RCC 7860 (cell line): ENCODE data around the gene PALMD.

Source experiments
- DNase-seq: peaks from one replicate; pipeline ENCODE4 v3.0.0-alpha.2; 2015; ENCODE audit warnings: low spot score
- FAIRE-seq: peaks from 2 replicates; lab custom pipeline; 2012; peaks lifted over from hg19 to GRCh38; lab: Jason Lieb, UNC

The PALMD gene, protein sequence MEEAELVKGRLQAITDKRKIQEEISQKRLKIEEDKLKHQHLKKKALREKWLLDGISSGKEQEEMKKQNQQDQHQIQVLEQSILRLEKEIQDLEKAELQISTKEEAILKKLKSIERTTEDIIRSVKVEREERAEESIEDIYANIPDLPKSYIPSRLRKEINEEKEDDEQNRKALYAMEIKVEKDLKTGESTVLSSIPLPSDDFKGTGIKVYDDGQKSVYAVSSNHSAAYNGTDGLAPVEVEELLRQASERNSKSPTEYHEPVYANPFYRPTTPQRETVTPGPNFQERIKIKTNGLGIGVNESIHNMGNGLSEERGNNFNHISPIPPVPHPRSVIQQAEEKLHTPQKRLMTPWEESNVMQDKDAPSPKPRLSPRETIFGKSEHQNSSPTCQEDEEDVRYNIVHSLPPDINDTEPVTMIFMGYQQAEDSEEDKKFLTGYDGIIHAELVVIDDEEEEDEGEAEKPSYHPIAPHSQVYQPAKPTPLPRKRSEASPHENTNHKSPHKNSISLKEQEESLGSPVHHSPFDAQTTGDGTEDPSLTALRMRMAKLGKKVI

DNA sequence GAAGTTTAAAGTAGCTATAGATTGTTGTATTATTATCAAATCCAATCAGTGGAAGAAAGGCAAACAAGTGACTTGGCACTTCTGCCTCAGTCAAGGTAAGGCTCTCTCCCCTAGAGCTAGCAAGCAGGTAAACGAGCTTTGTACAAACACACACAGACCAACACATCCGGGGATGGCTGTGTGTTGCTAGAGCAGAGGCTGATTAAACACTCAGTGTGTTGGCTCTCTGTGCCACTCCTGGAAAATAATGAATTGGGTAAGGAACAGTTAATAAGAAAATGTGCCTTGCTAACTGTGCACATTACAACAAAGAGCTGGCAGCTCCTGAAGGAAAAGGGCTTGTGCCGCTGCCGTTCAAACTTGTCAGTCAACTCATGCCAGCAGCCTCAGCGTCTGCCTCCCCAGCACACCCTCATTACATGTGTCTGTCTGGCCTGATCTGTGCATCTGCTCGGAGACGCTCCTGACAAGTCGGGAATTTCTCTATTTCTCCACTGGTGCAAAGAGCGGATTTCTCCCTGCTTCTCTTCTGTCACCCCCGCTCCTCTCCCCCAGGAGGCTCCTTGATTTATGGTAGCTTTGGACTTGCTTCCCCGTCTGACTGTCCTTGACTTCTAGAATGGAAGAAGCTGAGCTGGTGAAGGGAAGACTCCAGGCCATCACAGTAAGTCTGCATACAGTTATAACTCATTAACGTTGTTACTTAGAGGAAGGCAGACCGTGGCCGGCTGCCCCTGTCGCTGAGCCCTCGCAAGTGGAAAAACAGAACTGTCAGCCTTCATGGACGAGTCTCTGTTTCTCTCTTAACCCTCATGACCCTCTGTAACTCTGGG, at the start of gene PALMD:
PALMD (plus strand) TSS at position 415 of the 833 bp plus-strand sequence; CDS start at position 620, 205 bp downstream.
- FAIRE-seq (no peak), DNase-seq (no peak)

DNA sequence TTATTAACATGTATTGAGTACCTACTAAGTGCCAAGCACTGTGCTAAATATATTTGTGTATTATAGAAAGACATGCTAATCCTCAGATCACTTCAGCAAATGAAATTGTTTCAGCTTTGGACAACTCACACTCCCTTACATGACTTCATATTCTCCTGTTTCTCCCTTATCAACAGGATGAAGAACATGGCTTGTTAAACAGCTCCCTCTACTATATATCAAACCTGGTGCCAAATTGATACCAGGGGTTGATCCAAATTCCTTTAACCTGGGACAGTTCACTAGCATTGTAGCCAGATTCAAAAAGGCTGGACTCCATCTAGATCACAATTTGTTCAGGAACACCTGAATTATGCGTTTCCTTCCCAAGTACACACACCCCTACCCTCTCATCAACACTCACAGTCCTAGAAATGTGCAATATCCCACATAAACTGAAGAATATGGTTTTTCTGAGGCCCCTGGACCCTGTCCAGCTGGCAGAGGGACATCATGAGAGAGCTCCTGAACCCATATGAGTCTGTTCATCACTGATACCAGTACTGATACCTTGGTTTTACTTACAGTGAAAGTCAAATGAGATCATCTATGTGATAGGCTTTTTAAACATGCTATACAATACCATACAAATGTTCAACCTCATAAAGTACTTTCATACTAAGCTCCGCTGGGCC, 47.0 kb upstream of the PALMD start:
- DNase-seq (no peak), FAIRE-seq (no peak)

DNA sequence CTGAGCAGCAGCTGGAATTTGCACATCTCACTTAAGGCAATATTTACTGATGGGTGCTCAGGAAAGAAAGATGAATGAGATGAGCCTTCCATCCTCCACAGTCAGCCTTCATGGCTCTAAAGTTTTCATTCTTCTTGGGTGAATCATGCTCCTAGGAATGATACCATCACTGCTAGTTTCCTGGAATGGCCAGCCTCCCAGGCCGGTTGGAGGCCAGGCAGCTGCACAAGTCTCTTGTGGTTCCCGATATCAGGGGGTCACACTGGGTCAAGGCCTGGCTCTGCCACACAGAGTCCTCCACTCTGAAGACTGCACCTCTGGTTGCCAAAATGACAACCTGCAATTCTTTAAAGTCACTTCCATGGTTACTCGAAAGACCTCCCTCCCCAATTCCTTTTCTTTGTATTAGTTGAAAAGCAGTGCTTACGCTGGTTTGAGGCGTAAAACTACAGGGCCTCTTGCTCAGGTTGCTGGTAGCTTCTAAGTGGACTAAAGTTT, 46.2 kb upstream of the PALMD start:
- peak; percentile 92 for DNase-seq
- FAIRE-seq: peak; percentile 98

DNA sequence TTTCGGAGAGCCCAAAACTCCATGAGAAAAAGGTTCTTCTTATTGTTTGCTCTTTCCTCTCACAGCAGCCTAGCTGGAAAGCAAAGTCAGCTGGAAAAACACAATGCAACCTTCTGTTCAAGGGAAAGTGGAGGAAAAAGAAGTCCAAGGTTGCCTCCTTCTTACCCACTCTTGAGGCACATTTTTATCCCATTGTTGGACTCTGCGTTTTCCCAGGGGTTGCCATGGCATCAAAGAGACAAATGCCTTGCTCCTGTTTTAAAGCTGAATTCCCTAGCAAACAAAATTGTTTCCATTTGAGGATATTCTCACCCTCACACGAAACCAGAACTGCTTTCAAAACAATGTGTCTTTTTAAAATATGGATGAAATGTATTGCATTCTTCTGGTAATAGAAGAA, 45.1 kb upstream of the PALMD start:
- DNase-seq: no peak

DNA sequence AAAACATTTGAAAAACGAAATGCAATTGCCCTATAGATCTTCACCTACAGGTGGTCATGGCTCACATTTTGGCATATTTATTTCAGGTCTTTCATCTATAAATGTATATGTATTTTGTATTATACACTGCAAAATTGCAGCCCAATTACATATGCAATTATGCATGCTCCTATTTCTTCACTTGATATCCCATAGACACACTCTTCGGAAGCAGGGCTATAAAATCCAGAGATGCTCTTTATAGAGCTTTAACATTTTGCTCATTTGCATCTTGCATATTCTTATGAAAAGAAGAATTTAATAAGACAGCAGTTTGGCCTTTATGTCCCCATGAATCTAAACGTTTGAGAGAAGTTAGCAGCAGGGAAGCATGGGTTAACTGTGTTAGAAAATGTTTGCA, 44.7 kb upstream of the PALMD start:
- FAIRE-seq (no peak), DNase-seq (no peak)

More for the DNA sequence above, 45.1 kb upstream of the PALMD start:
- FAIRE-seq: no peak

DNA sequence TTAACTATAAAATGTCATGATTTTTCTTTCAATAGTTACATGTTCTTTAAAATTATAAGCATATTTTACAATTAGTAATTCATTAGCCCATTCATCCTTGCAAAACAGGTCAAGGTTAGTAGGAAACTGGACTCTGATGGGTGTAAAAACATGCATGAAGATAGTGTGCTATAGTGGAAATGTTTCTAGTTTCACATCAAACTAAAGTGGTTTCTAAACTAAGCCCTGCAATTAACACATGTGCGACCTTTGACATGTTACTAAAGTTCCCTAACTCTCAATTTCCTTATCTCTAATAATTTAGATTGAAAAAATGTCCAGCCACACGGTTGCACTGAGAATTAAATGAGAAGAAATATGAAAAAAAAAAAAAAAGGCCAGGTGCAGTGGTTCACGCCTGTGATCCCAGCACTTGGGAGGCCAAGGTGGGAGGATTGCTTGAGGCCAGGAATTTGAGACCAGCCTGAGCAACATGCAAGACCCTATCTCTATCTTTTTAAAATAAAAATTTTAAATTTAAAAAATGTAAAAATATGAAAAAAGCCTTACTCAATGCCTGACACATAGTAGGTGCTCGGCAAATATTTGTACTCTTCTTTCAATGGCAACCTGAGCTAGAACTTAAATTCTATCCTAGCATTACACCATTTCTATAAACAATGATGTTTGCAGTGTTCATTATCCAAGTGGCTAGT, 44.1 kb upstream of the PALMD start:
- FAIRE-seq (no peak), DNase-seq (no peak)

DNA sequence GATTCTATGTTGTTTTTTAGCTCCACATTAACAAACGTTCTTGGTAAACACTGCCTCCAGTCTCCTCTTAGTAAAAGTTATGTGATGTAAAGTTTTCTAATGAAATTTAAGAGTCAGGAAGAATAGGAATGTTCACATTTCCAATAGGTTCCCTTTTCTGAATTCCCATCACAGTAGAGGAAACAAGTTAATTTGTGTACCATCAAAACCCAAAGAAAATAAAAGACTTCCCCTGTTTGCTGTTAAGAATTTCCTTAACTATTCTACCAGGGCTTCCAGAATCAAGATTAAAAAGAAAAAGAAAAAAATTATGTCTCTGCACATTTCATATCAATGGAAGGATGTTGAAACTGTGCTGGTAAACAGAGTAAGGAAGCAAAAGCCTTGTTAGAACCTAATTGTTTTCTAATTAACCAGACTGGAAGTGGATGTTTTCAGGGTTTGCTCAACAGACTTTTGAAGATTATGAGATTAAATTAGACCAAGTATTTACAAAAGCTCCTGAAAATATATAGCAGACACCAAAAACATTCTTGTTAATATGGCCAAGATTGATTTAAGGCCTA, 43.4 kb upstream of the PALMD start:
- FAIRE-seq (no peak), DNase-seq (no peak)

DNA sequence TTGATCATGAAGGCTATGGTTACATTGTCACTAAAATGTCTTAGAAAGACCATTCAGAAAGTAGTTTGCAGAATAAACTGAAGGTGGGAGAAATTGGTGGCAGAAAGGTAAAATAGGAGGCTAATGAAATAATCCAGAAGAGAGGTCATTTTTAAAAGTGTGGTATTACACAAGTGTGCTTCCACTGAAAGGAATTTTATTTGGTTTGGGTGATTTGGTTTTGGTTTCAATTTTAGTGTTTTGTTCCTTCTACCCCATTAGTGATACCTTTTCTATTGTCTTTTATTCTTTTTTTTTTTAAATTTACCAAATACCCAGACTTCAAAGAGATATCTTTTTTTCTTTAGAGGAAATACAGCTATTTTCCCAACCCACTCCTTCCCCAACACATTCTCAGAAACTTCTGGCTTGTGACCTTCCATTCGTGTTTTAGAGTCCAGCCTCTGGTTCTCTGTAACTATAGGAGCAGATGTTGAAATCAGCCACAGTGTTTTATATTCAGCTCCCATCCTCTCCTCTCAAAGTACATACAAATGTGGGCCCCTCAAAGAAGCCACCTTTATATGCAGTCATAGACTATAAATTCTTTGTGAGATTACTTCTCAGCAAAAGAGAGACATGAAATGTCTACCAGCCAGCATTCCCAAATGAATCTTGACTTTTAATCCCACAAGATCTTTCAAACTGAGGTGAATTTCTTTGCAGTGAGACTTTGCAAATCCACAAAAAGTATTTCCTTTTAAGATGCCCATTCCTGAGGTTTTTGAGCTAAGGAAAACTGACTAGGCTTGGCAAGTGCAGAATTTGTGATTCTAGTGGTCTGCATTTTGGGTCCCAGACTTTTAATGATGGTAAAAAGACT, 42.0 kb upstream of the PALMD start:
- DNase-seq: no peak
- no peak for FAIRE-seq

DNA sequence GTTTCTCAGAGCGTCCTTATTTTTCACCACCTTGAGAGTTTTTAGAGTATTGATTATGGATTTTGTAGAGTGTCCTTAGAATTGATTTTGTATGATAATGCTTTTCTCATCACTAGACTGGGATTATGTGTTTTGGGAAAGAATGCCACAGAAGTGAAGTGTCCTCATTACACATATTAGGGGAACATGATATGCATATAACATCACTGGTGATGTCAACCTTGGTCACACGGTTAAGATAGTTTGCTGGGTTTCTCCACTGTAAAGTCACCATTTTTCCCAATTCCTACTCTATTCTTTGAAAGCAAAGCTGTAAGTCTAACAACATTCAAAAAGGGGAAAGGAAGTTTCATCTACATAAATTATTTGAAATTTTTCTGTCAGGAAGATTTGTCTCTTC, 39.6 kb upstream of the PALMD start:
- DNase-seq (no peak), FAIRE-seq (no peak)

DNA sequence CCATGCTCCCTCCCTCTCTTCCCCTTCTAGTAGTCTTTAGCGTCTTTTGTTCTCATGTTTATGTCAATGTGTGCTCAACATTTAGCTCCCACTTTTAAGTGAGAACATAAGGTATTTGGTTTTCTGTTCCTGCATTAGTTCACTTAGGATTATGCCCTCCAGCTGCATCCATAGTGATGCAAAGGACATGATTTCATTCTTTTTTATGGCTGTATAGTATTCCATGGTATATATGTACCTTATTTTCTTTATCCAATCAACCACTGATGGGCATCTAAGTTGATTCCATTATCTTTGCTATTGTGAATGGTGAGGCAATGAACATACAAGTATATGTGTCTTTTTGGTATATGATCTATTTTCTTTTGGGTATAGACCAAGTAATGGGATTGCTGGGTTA, 38.3 kb upstream of the PALMD start:
- FAIRE-seq: no peak
- DNase-seq: no peak

DNA sequence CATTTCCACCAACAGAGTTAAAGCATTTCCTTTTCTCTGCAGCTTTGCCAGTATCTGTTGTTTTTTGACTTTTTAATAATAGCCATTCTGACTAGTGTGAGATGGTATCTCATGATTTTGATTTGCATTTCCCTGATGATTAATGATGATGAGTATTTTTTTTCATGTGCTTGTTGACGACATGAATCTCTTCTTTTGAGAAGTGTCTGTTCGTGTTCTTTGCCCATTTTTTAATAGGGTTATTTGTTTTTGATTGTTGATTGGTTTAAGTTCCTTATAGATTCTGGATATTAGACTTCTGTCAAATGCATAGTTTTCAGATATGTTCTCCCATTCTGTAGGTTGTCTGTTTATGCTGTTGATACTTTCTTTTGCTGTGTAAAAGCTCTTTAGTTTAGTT, 37.9 kb upstream of the PALMD start:
- DNase-seq: no peak
- no peak for FAIRE-seq

DNA sequence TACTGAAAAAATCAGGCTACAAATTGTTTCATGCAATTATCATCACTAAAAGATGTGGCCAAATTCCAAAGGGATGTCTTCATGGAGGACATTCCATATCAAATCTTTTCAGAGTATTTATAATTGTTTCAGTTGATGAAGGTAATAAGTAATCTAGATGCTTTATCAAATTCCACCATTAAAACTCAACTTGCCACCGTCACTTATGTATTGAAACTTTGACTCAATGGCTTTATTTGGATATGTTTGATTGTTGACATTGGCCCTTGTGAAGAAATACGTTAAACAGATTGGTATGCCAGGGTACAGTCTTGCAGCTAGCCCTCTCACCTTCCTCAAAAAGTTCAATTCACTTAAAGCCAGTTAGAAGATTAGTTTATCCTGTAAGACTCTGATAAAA, 32.2 kb upstream of the PALMD start:
- FAIRE-seq: no peak
- no peak for DNase-seq

DNA sequence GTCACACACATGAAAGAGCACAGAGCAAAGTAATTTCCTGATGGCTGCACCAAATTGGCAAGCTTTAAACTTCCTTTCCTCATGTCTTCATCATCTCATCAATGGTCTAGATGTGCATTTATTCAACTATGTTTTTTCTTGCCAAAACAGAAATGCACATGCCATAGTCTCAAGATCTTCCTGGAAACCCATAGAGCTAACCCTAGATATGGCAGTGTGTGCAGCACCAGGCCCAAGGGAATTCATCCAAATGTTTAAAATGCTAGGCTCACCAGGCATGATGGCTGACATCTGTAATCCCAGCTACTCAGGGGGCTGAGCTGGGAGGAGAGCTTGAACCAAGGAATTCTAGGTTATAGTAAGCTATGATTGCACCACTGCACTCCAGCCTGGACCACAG, 31.2 kb upstream of the PALMD start:
- DNase-seq (no peak), FAIRE-seq (no peak)

DNA sequence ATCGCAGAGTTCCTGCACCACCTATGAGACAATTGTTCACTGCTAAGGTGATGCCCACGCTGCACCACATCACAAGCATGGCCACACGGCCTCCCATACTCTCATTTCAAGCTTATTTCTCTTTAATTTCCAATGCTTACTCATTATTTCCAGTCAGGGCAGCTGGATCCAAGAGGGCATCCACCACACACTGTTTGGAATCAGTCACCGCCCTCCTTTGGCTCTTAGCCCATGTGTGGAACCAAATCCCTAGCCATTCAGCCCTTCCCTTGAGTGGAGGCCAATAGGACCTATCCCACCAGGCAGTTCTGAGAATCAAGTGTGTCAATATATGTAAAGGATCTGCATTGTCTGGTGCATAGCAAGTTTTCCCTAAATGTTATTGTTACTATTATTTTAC, 26.3 kb upstream of the PALMD start:
- FAIRE-seq: no peak
- no peak for DNase-seq

DNA sequence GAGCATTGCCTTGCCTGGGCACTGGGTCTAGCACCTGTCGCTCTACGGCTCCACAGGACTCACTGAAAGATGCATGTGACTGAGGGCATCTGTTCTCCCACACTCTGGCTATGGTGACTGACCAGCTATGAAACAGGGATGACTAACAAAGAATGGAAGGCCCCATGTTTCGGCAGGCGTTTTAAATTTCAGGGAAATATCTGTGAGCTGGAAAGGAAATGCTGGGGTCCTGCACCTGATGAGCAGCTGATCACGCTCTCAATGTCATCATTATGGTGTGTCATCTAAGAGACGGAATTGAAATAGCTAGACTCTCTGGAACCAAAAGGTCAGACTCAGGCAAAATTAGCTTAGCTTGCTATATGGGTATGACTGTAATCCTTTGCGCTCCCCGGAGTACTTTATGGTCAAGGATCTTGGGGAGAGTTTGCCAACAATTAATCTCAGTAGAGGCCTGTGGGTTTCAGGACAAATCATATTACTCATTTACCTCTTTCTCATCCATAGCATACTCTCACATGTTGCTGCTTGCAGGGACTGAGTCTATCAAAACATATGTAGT, 24.5 kb upstream of the PALMD start:
- FAIRE-seq: no peak

DNA sequence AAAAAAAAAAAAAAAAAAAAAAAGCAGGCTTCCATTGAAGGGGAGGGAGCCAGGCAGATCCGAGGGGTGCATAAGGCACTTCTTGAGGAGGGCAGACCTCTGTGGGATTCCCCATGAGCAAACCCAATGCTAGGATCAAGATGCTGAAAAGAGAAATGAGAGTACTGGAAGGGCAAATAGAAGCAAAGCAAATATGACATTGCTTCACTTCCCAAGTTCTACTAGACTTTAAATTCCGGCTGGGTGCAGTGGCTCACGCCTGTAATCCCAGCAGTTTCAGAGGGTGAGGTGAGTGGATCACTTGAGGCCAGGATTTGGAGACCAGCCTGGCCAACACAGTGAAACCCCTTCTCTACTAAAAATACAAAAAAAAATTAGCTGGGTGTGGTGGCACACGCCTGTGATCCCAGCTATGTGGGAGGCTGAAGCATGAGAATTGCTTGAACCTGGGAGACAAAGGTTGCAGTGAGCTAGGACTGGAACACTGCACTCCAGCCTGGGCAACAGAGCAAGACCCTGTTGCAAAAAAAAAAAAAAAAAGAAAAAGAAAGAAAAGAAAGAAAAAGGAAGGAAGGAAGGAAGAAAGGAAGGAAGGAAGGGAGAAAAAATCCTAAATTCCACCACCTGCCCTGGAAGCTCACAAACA, 23.1 kb upstream of the PALMD start:
- FAIRE-seq (no peak), DNase-seq (no peak)

More for the DNA sequence above, 24.5 kb upstream of the PALMD start:
- DNase-seq: no peak

DNA sequence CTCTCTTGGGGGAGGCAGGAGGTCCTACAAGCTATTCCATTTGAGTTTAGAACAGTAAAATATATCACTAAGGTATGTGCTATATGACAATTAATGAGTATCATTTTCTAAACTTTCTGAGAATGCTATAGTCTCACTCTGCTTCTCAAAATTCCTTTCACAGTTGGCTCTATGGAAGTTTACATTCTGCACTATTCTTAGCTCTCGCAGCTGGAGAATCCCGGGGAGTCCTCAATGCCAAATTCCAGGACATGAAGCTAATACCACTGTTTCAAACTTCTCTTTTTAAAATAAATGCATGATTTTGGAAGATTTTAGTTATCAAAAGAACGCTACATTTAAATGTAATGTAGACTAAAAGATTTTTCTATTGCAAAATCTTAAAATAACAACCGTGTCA, 22.4 kb upstream of the PALMD start:
- FAIRE-seq (no peak), DNase-seq (no peak)

DNA sequence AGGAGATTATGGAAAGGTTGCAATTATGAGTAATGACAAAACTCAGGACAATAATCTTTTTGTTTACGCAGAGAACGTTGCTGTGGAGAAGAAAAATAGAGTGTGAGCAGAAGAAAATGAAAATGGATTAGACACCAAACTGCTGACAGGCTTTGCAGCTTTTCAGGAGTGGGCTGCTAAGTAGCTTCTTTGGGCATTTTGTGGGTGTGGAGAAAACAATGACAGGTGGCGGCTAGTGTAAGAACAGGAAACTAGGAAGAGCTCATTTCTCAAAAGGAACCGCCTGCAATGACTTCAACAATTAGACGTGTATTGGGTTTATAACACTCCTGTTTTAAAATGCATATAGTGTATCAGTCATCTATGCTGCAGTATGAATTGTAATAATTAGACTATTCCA, 18.3 kb upstream of the PALMD start:
- DNase-seq (no peak), FAIRE-seq (no peak)
